Activated naive CD4-positive, alpha-beta T cell treated with anti-CD3 and anti-CD28 coated beads, Interleukin-2, amount 10 ng/mL, durations not matched to agents 7 days and 5 days (primary cell): Measurements from ENCODE around the gene RHBDF1.

Experiments
- CTCF ChIA-PET: fragments of 350-600 bp; sonication (Branson Sonifier 250); formaldehyde crosslinking; loops from one replicate; lab custom pipeline; 2021; ENCODE audit warnings: antibody characterized with exemption; lab: Charles Lee
- DNase-seq: peaks from one replicate; pipeline ENCODE4 v3.0.0-alpha.2; 2020
- H3K27ac Mint-ChIP-seq: one replicate; pipeline ENCODE4 v1.8.0; 2021; ENCODE audit warnings: mild to moderate bottlenecking, moderate library complexity, mixed read lengths
- H3K27me3 Mint-ChIP-seq: one replicate; pipeline ENCODE4 v1.8.0; 2021; ENCODE audit warnings: mild to moderate bottlenecking, mixed read lengths
- H3K36me3 Mint-ChIP-seq: one replicate; pipeline ENCODE4 v1.8.0; 2021; ENCODE audit warnings: mixed read lengths
- H3K4me1 Mint-ChIP-seq: one replicate; pipeline ENCODE4 v1.8.0; 2021; ENCODE audit warnings: mixed read lengths
- H3K4me3 Mint-ChIP-seq: one replicate; pipeline ENCODE4 v1.8.0; 2021; ENCODE audit warnings: mild to moderate bottlenecking, moderate library complexity, mixed read lengths
- H3K9me3 Mint-ChIP-seq: one replicate; pipeline ENCODE4 v1.8.0; 2021; ENCODE audit warnings: mixed read lengths

RHBDF1 gene

DNA sequence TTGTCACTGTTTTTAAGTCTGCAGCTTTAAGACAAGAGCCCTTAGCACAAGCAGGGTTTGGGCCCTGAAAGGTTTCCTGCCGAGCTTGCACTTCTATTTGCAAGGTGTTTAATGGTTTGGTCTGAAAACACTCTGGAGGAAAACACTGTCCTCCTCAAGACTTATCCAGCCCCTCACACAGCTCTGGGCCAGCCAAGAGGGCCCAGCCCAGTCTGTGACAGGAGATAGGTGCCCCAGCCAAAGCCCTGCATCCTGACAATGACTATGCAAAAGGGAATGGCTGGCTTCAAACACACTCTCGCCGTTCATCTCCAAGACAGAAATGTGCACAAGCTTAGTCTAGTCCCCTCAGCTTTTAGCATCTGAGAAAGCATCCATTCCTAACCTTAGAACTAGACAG is 32.5 kb upstream of the RHBDF1 start:
- CTCF ChIA-PET: interaction anchor here (0.9 to 4.7 kb wide), 5 partner anchors 8 to 258 kb away, joined by 3 to 52 read pairs (median 7); no protein-coding TSS in a partner anchor
- no peak for DNase-seq
- no peaks in the 10 kb centered on the region for H3K27me3 Mint-ChIP-seq
- peaks cover 15% of the 10 kb centered on the region for H3K36me3 Mint-ChIP-seq
- no peaks in the 10 kb centered on the region for H3K4me1 Mint-ChIP-seq
- no peak overlapping the region for H3K4me3 Mint-ChIP-seq
- H3K9me3 Mint-ChIP-seq: no peaks in the 10 kb centered on the region
- H3K27ac Mint-ChIP-seq: no peak overlapping the region

DNA sequence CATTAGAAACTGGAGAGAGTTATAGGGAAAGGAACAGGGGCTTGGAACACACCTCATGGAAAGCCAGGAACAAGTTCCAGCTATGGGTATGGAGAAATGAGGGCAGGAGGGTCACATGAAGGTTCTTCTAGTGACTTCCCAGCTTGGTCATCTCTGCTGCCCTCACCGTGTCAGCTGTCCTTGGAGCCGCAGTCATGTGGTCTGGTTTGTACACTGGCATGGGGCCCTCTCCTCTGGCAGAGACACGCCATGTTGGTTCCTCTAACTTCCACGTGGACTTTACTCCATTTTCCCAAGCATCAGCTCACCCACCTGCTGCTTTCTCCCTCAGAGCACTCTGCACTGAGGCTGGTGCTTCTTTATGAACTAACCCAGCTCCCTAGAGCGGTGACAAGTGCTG is 31.9 kb upstream of the RHBDF1 start:
- H3K9me3 Mint-ChIP-seq: no peaks in the 10 kb centered on the region
- H3K4me3 Mint-ChIP-seq: no peak overlapping the region
- H3K27me3 Mint-ChIP-seq: no peaks in the 10 kb centered on the region
- peaks cover 11% of the 10 kb centered on the region for H3K36me3 Mint-ChIP-seq
- no peak for DNase-seq
- CTCF ChIA-PET: interaction anchor here (1.2 to 4.7 kb wide), 6 partner anchors 8 to 258 kb away, joined by 3 to 52 read pairs (median 7); no protein-coding TSS in a partner anchor
- no peak overlapping the region for H3K27ac Mint-ChIP-seq
- no peaks in the 10 kb centered on the region for H3K4me1 Mint-ChIP-seq

DNA sequence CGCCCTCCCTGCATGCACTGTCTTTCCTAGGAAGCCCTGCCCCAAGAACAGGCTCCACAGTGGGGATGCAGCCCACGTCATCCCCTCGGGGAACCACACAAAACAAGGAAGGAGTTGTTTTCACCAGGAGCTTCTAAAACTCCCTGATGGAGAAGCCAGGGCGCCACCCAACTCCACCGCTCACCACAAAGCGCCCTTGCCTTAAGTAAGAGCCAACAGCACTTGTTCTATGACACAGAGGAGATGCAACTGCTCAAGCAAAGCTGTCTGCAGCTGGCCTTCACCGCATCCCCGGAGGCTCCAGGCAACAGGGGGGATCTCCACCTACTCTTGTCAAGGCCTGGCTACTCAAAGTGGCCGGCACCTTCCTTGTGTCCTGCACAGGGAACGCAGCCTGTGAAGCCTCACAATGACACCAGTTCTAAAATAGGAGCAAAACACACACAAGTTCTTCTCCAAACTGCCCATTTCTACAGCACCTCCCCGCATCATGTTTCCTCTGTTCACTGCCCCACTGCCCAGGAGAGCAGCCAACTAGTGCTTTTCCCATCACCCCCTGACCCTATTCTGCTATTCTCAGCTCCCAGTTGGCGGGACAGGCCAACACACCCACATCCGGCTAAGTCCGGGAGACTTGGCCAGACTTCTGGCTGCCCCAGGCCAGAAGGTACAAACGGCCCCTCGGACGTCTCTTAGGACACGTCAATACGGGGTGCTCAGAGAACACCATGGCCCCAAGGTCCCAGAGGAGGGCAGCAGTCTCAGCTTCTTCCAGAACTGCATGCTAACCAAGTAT is 29.8 kb upstream of the RHBDF1 start:
- DNase-seq: no peak
- H3K27me3 Mint-ChIP-seq: no peaks in the 10 kb centered on the region
- H3K4me3 Mint-ChIP-seq: no peak overlapping the region
- H3K4me1 Mint-ChIP-seq: no peaks in the 10 kb centered on the region
- H3K9me3 Mint-ChIP-seq: no peaks in the 10 kb centered on the region
- H3K27ac Mint-ChIP-seq: no peak overlapping the region
- H3K36me3 Mint-ChIP-seq: peaks cover 12% of the 10 kb centered on the region
- CTCF ChIA-PET: interaction anchor here (0.9 to 14.8 kb wide), 2 partner anchors 8 to 29 kb away, joined by 3 to 467 read pairs; partner anchors contain the start of genes MPG and RHBDF1

DNA sequence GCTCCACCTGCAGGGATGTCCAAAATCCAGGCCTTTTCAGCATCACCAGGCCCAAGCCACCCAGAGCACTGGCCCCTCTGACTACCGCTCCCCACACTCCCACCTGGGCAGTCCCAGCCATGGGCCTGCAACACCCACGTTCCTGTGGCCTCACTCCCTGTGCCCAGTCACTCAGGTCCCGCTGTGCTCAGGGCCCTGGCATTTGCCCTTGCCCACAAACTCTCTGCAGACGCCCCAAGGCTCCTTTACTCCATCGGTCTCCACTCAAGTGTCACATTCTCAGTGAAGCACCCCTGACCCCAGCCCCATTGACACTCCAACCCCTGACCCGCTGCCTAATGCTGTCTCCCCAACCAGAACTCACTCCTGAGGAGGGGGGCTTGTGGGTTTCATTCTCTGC is 29.2 kb upstream of the RHBDF1 start:
- peaks cover 4% of the 10 kb centered on the region for H3K4me1 Mint-ChIP-seq
- no peak for DNase-seq
- H3K36me3 Mint-ChIP-seq: peaks cover 11% of the 10 kb centered on the region
- H3K4me3 Mint-ChIP-seq: no peak overlapping the region
- no peaks in the 10 kb centered on the region for H3K27me3 Mint-ChIP-seq
- CTCF ChIA-PET: interaction anchor here (0.9 to 14.8 kb wide), 2 partner anchors 9 to 29 kb away, joined by 3 to 467 read pairs; partner anchors contain the start of genes MPG and RHBDF1
- no peak overlapping the region for H3K27ac Mint-ChIP-seq
- H3K9me3 Mint-ChIP-seq: no peaks in the 10 kb centered on the region

DNA sequence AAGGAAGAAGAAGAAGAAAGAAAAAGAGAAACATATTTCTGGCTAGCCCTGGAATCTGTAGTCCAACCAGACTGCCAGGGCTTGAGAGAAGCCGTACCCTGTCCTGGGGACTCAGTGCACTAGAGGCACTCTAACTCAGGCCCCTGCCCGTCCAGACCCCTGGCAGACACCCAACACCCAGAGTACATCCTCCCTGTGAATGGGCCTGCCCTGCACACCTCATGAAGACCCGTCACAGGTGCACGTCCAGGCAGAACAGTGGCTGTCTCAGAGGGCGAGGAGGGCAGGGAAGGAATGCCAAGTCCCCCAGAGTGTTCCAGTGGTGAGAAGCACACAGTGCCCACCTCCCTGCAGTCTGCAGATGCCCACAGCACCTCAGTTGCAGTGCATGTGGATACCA is 28.6 kb upstream of the RHBDF1 start:
- DNase-seq: no peak
- Mint-ChIP-seq H3K27ac (no peak overlapping the region), H3K36me3 (peaks cover 10% of the 10 kb centered on the region), H3K4me3 (no peak overlapping the region), H3K9me3 (no peaks in the 10 kb centered on the region), H3K27me3 (no peaks in the 10 kb centered on the region), H3K4me1 (peaks cover 4% of the 10 kb centered on the region)
- CTCF ChIA-PET: interaction anchor here (14.8 kb wide), 1 partner anchor 28 kb away, joined by 467 read pairs; the partner anchor contains the start of genes MPG and RHBDF1

DNA sequence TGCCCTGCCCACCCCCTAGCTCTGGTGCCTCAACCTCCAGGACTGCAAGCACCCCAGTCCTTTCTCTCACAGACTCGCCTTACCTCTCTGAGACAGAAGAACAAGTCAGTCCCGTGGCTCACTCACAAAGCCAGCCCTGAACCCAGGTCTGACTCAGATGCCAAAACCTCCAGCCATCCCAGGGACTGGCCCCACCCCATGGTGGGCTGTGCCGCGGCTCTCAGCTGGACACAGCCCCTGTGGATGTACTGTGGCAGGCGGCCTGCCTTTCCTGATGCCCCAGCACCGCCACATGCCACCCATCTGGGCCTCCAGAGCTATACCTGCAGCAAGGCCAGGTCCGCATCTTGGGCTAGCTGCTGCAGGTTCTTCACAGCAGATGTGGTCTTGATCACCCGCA is 25.4 kb upstream of the RHBDF1 start:
- Mint-ChIP-seq H3K4me1 (peaks cover 4% of the 10 kb centered on the region), H3K27ac (peak overlapping the region; percentile 55), H3K4me3 (no peak overlapping the region), H3K36me3 (peaks cover 10% of the 10 kb centered on the region), H3K9me3 (no peaks in the 10 kb centered on the region), H3K27me3 (no peaks in the 10 kb centered on the region)
- DNase-seq: no peak
- CTCF ChIA-PET: interaction anchor here (0.9 to 14.8 kb wide), 7 partner anchors 10 to 264 kb away, joined by 3 to 467 read pairs (median 9); partner anchors contain the start of genes MPG and RHBDF1

DNA sequence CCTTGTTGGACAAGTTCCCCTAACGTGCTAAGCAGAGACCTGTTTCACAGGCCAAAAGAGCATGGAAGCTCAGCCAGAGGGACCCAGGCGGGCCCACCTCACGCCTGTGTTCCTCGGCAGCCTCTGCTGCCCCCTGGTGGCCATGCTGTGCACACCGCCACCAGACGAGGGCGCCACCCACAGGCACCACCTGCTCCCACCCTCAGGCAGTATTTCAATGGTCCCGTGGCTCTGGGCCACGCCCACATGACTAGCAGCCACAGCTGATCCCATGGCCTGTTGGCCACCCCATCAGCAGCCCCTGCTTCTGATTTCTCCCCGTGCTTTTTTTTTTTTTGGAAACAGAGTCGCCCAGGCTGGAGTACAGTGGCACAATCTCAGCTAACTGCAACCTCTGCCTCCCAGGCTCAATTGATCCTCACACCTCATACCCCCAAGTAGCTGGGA is 24.5 kb upstream of the RHBDF1 start:
- CTCF ChIA-PET: interaction anchor here (0.6 to 14.8 kb wide), 23 partner anchors 8 to 543 kb away, joined by 3 to 467 read pairs (median 4); partner anchors contain the start of genes MPG, POLR3K, RHBDF1 and SNRNP25
- H3K9me3 Mint-ChIP-seq: no peaks in the 10 kb centered on the region
- H3K27me3 Mint-ChIP-seq: no peaks in the 10 kb centered on the region
- H3K4me1 Mint-ChIP-seq: peaks cover 4% of the 10 kb centered on the region
- DNase-seq: peak; percentile 93
- H3K27ac Mint-ChIP-seq: no peak overlapping the region
- H3K36me3 Mint-ChIP-seq: peaks cover 8% of the 10 kb centered on the region
- no peak overlapping the region for H3K4me3 Mint-ChIP-seq

DNA sequence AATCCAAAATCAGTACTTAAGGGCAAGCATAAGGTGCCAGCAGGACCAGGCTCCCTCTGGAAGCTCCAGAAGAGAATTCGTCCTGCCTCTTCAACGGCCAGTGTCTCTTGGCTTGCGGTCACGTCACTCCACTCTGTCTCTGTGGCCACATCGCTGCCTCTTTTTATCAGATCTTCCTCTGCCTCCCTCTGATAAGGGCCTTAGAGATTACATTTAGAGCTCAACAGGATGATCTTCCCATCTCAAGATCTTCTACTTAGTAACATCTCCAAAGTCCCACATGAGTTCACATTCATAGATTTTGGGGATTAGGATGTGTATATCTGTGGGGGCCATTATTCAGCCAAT is 22.5 kb upstream of the RHBDF1 start:
- DNase-seq: no peak
- Mint-ChIP-seq H3K9me3 (no peaks in the 10 kb centered on the region), H3K27me3 (no peaks in the 10 kb centered on the region), H3K4me3 (no peak overlapping the region), H3K36me3 (peaks cover 9% of the 10 kb centered on the region), H3K4me1 (peaks cover 4% of the 10 kb centered on the region), H3K27ac (no peak overlapping the region)
- CTCF ChIA-PET: interaction anchor here (1.0 to 14.8 kb wide), 3 partner anchors 13 to 260 kb away, joined by 3 to 467 read pairs (median 43); partner anchors contain the start of genes MPG and RHBDF1

DNA sequence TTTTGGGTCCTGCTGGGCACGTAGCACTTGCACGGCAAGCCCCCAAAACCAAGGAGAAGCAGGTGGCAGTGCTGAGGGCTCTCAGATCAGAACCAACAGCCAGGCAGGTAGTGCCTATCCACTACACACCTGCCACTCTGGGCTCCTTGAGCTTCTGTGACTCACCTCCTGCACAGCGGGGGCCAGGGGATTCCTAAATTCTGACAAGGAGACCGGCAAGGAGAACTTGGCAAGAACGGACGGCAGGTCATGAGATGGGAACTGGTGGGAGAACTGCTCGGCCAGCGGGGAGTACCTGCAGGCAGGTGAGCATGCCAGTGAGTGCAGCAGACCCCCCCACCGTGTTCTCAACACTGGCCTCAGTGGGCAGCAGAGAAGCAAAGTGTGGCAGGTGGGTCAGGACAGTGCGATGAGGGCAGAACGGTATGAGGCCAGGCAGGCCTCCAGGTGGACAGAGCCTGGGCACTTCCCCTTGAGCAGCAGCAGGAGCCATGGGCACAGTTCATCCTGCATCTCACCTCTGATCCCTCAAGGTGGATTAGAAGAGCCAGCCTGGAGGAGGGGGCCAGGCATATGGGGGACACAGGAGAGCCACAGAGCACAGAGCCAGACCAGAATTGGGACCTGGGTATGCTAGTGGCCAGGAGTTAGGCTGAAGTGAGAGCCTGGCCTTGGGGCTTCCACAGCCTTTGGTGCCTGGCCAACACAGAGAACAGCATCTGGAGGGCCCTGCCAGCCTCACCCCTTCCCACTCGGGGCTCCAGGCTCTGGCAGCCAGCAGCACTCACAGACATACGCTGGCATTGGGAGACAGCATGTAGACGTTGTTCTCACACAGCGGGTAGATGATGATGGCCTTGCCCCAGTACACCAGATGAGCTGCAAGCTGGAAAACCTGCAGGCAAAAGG is 20.3 kb upstream of the RHBDF1 start:
- no peaks in the 10 kb centered on the region for H3K9me3 Mint-ChIP-seq
- no peak overlapping the region for H3K27ac Mint-ChIP-seq
- no peak overlapping the region for H3K4me3 Mint-ChIP-seq
- peaks cover 4% of the 10 kb centered on the region for H3K4me1 Mint-ChIP-seq
- DNase-seq: no peak
- H3K36me3 Mint-ChIP-seq: peaks cover 11% of the 10 kb centered on the region
- H3K27me3 Mint-ChIP-seq: no peaks in the 10 kb centered on the region
- CTCF ChIA-PET: interaction anchor here (14.8 kb wide), 1 partner anchor 20 kb away, joined by 467 read pairs; the partner anchor contains the start of genes MPG and RHBDF1

DNA sequence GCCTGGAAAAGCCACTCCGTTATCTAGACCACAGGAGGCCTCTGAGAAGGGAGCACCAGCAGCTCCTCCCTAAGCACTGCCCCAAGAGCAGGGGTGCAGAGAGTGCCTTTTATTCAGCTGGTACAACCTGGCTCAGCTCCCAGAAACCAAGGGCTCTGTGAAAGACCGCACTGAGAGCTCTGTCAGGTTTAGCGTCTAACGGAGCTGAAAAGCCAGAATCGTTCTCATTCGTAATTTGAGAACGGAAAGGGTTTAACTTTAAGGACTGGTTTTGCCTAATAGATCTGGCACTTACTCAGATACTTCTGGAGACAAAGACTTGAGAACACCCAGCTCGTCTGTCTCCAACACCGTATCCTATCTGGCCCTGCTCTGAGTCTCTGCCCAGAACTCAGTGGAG is 19.1 kb upstream of the RHBDF1 start:
- no peaks in the 10 kb centered on the region for H3K4me1 Mint-ChIP-seq
- no peaks in the 10 kb centered on the region for H3K9me3 Mint-ChIP-seq
- no peak overlapping the region for H3K4me3 Mint-ChIP-seq
- H3K27me3 Mint-ChIP-seq: no peaks in the 10 kb centered on the region
- no peak for DNase-seq
- peaks cover 8% of the 10 kb centered on the region for H3K36me3 Mint-ChIP-seq
- CTCF ChIA-PET: interaction anchor here (1.3 to 14.8 kb wide), 2 partner anchors 15 to 18 kb away, joined by 4 to 467 read pairs; partner anchors contain the start of genes MPG and RHBDF1
- H3K27ac Mint-ChIP-seq: no peak overlapping the region

DNA sequence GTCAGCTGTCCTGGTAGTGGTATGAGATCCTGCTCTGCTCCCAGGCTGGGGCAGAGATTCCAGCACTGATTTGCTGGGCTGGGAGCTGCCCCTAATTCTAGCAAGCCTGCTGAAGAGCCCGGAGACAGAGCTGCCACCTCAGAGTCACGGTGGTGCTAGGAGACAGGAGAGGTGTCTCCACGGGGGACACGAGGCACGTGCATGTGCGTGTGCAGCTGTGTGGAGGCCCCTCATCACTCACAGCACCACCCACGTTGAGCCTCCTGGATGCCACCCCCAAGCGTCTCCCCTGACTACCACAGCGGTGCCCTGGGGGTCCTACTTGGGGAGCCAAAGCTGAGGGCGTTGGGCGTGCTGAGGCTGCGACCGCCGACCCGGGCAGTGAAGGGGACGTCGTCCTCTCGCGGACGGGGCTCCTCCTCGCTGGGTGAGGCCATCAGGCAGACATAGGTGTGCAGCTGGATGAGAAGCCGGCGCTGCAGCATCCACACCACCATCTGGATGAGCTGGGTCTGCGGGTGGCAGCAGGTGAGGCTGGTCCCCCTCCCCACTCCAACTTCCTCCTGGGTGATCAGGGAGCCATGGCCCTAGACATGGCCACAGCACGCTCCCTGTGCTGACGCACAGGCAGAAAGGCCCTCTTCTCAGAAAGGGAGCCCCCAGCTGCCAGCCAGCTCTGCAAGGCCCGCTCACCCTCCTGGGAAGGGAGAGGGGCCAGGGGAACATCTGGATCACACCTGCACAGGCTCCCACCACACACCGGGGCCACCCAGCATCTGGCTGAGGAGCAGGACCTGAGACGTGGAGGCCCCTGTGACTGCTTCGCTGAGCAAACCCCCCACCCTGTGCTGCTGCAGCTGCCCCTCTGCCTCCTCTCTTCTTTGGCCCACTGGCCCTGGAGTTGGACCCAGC is 17.2 kb upstream of the RHBDF1 start:
- Mint-ChIP-seq H3K4me3 (no peak overlapping the region), H3K36me3 (peaks cover 16% of the 10 kb centered on the region), H3K27me3 (no peaks in the 10 kb centered on the region), H3K9me3 (no peaks in the 10 kb centered on the region), H3K4me1 (peaks cover 13% of the 10 kb centered on the region), H3K27ac (no peak overlapping the region)
- no peak for DNase-seq
- CTCF ChIA-PET: interaction anchor here (14.8 kb wide), 1 partner anchor 17 kb away, joined by 467 read pairs; the partner anchor contains the start of genes MPG and RHBDF1

DNA sequence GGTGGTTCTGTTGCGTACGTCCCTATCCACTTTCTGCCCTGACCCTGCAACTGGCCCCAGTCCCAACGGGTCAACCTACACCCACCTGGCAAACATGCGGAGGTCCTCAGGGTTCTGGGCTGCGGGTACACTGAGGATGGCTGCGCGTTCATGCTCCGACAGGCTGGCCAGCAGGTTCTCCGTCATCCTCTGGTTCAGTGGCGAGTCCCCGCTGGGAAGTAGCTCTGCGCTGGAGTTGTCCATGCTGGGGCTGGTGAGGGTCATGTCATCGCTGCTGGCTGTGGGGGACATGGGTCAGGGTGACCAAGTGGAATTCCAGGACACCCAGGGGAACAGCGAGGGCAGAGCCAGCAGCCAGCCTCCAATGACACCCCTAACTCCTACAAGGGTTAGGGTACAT is 16.2 kb upstream of the RHBDF1 start:
- H3K4me3 Mint-ChIP-seq: no peak overlapping the region
- H3K27me3 Mint-ChIP-seq: no peaks in the 10 kb centered on the region
- no peaks in the 10 kb centered on the region for H3K9me3 Mint-ChIP-seq
- no peak for DNase-seq
- H3K27ac Mint-ChIP-seq: no peak overlapping the region
- CTCF ChIA-PET: interaction anchor here (14.8 kb wide), 1 partner anchor 16 kb away, joined by 467 read pairs; the partner anchor contains the start of genes MPG and RHBDF1
- peaks cover 23% of the 10 kb centered on the region for H3K4me1 Mint-ChIP-seq
- peaks cover 20% of the 10 kb centered on the region for H3K36me3 Mint-ChIP-seq

DNA sequence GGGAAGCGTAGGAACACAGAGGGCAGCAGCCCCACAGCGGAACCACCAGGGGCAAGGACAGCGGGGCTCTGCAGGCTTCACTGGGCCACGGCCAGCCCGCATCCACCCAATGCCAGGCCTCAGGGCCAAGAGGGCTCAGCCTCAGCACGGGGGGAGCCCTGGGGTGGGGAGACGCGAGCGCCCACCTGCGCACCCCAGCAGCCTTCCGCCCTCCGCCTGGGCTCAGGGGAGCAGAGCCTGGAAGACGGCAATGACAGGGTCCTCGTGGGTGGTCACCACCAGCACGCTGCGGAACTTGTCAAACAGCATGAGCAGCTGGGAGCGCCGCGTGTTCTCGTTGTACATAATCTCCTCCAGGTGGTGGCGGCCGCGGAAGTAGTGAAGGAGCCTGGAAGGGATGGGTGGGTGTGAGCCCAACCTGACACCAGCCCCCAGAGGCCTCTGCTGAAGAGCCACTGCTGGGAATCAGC is 14.1 kb upstream of the RHBDF1 start:
- Mint-ChIP-seq H3K9me3 (no peaks in the 10 kb centered on the region), H3K27ac (no peak overlapping the region), H3K4me3 (no peak overlapping the region), H3K4me1 (peaks cover 30% of the 10 kb centered on the region), H3K36me3 (peaks cover 22% of the 10 kb centered on the region), H3K27me3 (no peaks in the 10 kb centered on the region)
- no peak for DNase-seq
- CTCF ChIA-PET: interaction anchor here (0.8 kb wide), 1 partner anchor 10 kb away, joined by 4 read pairs; no protein-coding TSS in a partner anchor
